Central memory CD4-positive, alpha-beta T cell (primary cell): Measurements from ENCODE around the gene FOXI1.
"Not testable (repeated sequence)": the region's sequence is repeated elsewhere in the genome, so short reads cannot be mapped to it uniquely, and the experiment has no call there.

Experiments
- DNase-seq: peaks from one replicate; pipeline ENCODE4 v3.0.0; 2022

The FOXI1 gene

GRCh38 chr5:170132269-170132975, 26.7 kb downstream of the FOXI1 start:
- no peak for DNase-seq

DNA sequence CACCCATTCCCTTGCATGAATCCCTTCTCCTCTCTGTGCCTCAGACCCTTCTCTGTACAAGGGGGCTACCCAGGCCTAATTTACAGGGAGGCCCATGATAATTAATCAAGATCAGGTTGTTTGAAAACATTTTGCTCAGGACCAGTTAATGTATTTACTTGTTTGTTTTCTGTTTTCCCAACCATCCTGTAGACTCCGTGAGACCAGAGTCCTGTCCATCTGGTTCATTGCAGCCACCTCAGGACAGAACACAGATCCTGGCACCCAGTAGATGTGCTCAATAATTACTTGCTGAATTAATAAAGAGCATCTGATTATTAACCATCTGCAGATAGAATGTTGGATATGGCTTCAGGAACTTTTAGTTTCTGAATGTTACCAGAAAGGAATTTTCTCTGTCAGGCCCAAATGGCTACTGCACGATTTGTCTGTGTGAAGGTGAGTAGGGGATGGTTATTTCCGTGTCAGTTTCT, 27.3 kb downstream of the FOXI1 start:
- DNase-seq = no peak

- DNase-seq = no peak
Measured at GRCh38 chr5:170135796-170136490, 30.2 kb downstream of the FOXI1 start.

DNA sequence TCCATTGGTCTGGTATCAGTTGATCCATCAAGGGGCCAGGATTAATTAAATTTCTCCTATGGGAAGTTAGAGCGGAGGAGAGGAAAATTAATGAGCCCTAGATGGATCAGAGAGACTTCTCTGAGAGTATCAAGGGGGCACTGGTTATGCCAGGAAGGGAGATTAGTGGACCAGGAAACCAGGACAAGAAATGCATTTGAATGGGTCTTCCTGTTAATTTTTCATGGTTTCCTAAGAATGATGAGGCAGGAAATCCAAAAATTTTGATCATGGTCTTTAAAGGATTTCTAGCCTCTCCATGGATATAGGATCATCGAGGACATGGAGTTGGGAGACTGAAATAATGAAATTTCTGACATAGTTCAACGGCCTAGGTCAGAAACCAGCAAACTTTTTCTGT, 30.8 kb downstream of the FOXI1 start:
- DNase-seq = no peak

DNA sequence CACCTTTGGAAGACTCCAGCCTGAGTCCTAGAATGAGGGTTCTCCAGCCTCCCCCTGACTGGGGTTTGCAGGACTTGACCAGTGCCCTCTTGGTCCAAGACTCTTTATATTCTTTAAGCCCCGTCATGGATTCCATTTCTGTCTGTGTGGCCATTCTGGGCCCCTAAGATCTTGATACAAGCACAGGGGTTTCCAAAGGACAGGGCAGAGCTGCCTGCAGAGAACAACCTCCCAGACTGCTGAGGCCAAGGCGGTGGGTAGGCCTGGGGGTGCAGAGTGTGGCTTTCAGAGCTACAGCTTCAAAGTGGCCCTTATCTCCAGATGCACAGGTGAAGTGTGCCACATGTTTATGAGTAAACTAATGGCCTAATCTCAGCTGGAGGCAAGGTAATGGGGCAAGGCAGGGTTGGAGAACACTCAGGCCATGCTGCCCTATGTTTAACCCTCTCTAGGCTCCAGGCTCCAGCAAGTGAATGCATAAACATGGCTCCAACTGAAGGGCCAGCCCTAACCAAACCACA, 32.1 kb downstream of the FOXI1 start:
- no peak for DNase-seq

- no peak for DNase-seq
Measured at GRCh38 chr5:170138273-170138672, 32.6 kb downstream of the FOXI1 start.

DNA sequence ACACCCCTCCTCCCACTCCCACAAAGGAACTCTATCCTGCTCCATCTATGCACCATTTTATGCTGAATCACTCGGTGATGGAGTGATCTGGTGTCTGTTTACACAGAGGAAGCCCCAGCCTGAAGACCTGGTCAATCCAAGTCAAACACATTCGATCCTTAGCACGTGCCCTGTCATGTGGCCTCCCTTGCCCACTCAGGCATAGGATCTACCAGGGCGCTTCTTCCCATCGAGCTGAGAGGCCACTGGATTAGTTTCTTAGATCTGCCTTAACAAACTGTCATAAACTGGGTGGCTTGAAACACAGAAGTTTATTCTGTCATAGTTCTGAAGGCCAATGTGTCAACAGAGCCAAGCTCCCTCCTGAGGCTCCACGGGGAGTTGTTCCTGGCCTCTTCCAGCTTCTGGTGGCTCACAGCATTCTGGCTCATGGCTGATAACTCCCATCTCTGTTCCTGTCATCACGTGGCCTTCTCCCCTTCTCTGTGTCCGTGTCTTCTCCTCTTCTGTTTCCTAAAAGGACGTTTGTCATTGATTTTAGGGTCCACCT, 34.2 kb downstream of the FOXI1 start:
- DNase-seq = no peak

GRCh38 chr5:170141196-170141595, 35.5 kb downstream of the FOXI1 start:
- not testable (repeated sequence) for DNase-seq

- no peak for DNase-seq
Measured at GRCh38 chr5:170141636-170142035, 35.9 kb downstream of the FOXI1 start.

DNA sequence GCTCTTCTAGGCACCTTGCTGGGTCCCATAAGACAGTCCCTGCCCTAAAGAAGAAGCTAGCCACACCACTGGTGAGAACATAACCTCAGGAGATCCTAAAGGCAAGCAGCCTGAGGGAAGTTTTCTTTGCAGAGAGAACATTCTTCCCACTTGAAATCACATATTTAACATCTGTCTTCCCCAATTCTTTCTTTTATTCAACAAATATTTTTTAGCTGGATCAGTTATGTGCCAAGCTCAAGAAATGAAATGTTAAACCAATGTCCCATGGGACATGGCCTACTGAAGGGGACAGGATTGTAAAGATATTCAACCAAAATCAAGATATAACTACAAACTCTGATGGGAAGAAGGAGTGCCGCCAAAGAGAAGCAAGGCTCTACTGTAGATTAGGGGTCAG, 36.5 kb downstream of the FOXI1 start:
- no peak for DNase-seq

- DNase-seq = no peak
Measured at GRCh38 chr5:170143091-170143490, 37.4 kb downstream of the FOXI1 start.

GRCh38 chr5:170143710-170144109, 38.0 kb downstream of the FOXI1 start:
- DNase-seq = no peak

- no peak for DNase-seq
Measured at GRCh38 chr5:170144286-170145023, 38.8 kb downstream of the FOXI1 start.

DNA sequence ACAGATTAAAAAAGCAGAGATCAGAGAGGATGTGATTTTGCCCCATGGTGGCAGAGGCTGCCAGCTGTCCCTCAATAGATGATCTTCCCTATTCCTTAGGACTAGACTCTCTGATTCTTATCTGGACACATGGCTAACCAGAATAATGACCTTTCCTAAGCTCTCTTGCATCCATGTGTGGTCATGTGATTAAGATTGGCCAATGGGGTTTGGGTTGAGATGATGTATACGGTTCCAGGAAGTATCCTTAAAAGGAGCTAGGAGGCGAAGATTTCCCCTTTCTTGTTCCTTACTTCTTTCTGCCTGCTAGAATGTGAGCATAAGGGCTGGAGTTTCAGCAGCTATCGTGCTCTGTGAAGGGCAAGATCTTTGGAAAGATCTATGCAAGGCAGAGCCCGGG, 39.8 kb downstream of the FOXI1 start:
- no peak for DNase-seq

GRCh38 chr5:170147051-170147752, 41.5 kb downstream of the FOXI1 start:
- no peak for DNase-seq

GRCh38 chr5:170147753-170148264, 42.1 kb downstream of the FOXI1 start:
- DNase-seq = no peak

DNA sequence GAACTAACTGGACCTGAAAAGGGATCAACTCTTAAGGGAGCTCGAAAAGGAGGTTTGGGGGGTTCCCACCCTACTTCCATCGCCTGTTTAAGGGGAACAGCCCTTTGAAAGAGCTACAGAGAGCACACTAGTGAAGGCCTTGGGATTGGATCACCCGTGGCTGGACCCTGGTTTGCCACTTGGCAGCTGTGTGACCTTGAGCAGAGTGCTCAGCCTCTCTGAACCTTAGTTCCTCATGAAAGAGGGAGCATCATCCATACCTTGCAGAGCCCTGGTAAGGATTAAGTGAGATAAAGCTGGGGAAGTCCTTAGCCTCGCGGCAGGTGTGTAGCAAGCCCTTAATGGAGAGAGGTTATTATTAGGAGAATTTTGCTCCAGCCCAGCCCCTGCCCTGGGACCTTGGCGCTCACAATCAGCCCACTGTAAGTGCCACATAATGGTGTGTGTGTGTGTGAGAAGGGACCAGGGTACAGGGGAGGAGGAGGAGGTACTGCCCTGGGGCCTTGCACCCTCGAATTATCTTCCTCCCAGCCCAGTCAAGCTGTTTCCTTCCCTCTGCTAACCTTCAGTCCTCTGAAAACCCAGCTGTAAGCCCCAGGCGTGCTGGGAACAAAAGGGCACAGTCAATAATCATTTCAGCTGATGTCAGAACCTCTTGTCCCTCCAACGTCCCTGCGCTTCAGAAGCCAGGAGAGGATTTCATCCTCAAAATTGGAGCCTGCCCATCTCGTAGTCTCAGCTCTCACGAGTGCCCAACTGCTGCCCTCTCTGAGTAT, 42.9 kb downstream of the FOXI1 start:
- DNase-seq = no peak

DNA sequence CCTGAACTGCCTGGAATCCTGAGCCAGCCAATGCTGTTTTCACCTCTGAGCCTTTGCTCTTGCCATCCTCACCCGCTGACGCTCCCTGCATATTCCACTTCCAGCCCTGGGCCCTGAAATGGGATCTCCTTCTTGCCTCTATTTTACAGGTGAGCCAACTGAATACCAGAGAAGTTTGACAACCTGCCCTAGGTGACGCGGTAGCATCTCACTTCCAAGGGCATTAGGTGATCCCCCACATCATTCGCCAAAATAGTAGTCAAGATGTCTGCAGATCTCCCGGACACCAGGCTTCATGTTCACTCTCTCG, 43.5 kb downstream of the FOXI1 start:
- no peak for DNase-seq

GRCh38 chr5:170150713-170151096, 45.0 kb downstream of the FOXI1 start:
- no peak for DNase-seq

DNA sequence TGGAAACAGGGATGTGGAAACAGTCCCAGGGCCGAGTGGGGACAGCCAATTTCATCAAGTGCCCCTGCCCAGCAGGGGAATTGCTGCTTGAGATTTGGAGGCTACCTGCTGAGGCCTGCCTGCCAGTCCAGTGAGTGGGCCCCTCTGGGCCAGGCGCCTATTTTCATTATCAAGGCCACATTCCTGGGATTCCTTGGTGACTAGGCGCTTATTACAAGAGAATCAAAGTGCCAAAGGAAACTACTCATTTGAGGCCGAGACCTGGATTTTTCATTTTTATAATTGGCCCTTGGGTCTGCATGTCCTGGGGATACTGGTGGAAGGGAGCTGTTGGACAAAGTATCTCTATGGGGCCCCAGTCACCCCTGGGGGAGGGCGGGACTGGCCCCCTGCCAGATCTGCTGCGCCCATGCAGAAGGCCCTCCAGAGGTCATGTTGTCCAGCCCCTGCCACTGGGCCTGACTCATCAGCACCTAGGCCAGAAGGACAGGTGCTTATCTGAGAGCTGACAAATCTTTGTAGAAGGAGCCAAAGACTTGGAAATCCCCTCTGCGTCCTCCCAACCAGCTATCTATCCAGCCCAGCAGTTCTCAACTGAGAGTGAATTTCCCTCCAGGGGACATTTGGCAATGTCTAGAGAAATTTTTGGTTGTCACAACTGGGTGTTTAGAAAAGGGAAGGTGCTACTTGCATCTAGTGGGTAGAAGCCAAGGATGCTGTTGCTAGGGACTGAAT, 45.6 kb downstream of the FOXI1 start:
- no peak for DNase-seq

DNA sequence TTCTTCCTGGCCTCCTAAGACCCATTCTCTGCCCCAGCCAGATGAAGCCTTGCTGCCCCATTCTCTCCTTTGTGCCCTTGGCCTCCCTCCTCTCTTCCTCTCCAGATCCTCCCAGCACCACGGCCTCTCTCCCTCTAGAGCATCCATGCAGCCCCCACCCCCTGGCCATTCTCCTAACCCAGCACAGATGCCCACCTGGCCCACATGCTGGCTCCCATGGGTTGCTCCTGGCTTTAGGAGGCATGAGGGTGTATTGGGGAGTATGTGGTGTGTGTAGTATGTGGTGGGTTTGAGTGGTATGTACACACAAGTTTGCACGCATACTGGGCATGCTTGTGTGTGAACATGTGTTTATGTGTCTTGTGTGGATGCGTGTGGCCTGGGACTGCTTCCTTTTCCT, 47.1 kb downstream of the FOXI1 start:
- DNase-seq = no peak
